RWPE2 (cell line): Measurements from ENCODE around the gene TTLL5.

Experiments used
- ATAC-seq: fragments of 200-7000 bp; cut with Tn5 transposase; 3 replicates; pipeline ENCODE4 v1.9.1; 2021; ENCODE audit warnings: low read depth
- DNase-seq: peaks from one replicate; pipeline ENCODE4 v3.0.0-alpha.2; 2020; ENCODE audit warnings: low spot score
- H3K27ac ChIP-seq: fragments of 450-650 bp; 2 replicates; pipeline ENCODE4 v1.5.1; 2017; ENCODE audit warnings: mild to moderate bottlenecking; ENCODE audit not compliant: poor library complexity, severe bottlenecking
- H3K27me3 ChIP-seq: fragments of 250-450 bp; sonication (Bioruptor Pico); 2 replicates; pipeline ENCODE4 v1.5.1; 2021; ENCODE audit warnings: mild to moderate bottlenecking, moderate library complexity; ENCODE audit not compliant: insufficient read depth, poor library complexity, severe bottlenecking
- H3K36me3 ChIP-seq: fragments of 250-450 bp; sonication (Bioruptor Pico); 2 replicates; pipeline ENCODE4 v1.5.1; 2020; ENCODE audit warnings: low read depth, mild to moderate bottlenecking, moderate library complexity
- H3K4me1 ChIP-seq: fragments of 250-450 bp; sonication (Bioruptor Pico); 2 replicates; pipeline ENCODE4 v1.5.1; 2021; ENCODE audit warnings: mild to moderate bottlenecking, moderate library complexity; ENCODE audit not compliant: insufficient read depth, poor library complexity, severe bottlenecking
- H3K4me3 ChIP-seq: fragments of 250-450 bp; sonication (Bioruptor Pico); 2 replicates; pipeline ENCODE4 v1.5.1; 2021; ENCODE audit warnings: mild to moderate bottlenecking, moderate library complexity; ENCODE audit not compliant: severe bottlenecking
- H3K9me3 ChIP-seq: fragments of 250-450 bp; sonication (Bioruptor Pico); 2 replicates; pipeline ENCODE4 v1.5.1; 2021; ENCODE audit warnings: mild to moderate bottlenecking, moderate library complexity; ENCODE audit not compliant: severe bottlenecking
- TF ChIP-seq, protein P1 (sequence below): fragments of 450-650 bp; IDR thresholded peaks from one replicate; pipeline ENCODE4 v1.5.1; 2017; ENCODE audit warnings: mild to moderate bottlenecking, moderate library complexity; ENCODE audit not compliant: poor library complexity, severe bottlenecking

TTLL5 gene

DNA sequence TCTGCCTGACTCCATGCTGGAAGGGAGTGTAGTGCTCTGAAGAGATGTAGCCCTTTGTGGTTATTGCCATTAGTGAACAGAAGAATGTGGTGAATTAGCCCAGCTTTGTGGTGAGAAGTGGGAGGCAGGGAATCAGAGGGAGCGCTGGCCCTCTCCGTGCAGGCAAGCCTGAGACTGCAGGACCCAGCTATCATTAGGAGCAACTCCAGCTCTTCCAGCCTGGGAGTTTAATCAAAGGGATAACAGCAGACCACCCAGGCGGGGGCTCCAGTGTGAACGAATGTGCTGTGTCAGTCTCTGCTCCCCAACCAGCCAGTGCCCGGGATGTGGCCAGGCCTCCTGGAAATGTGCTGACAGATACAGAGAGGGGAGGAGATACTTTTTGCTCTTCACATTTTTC is 142.7 kb downstream of the TTLL5 start:
- peaks cover 23% of the 10 kb centered on the region for H3K36me3 ChIP-seq
- DNase-seq (no peak), ATAC-seq (no peak)
- no peaks in the 10 kb centered on the region for H3K27me3 ChIP-seq
- H3K9me3 ChIP-seq = peaks cover 4% of the 10 kb centered on the region
- H3K4me1 ChIP-seq = no peaks in the 10 kb centered on the region
- TF ChIP-seq, protein P1, sequence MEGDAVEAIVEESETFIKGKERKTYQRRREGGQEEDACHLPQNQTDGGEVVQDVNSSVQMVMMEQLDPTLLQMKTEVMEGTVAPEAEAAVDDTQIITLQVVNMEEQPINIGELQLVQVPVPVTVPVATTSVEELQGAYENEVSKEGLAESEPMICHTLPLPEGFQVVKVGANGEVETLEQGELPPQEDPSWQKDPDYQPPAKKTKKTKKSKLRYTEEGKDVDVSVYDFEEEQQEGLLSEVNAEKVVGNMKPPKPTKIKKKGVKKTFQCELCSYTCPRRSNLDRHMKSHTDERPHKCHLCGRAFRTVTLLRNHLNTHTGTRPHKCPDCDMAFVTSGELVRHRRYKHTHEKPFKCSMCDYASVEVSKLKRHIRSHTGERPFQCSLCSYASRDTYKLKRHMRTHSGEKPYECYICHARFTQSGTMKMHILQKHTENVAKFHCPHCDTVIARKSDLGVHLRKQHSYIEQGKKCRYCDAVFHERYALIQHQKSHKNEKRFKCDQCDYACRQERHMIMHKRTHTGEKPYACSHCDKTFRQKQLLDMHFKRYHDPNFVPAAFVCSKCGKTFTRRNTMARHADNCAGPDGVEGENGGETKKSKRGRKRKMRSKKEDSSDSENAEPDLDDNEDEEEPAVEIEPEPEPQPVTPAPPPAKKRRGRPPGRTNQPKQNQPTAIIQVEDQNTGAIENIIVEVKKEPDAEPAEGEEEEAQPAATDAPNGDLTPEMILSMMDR = no peak
- H3K27ac ChIP-seq = no peak overlapping the region
- no peak overlapping the region for H3K4me3 ChIP-seq

DNA sequence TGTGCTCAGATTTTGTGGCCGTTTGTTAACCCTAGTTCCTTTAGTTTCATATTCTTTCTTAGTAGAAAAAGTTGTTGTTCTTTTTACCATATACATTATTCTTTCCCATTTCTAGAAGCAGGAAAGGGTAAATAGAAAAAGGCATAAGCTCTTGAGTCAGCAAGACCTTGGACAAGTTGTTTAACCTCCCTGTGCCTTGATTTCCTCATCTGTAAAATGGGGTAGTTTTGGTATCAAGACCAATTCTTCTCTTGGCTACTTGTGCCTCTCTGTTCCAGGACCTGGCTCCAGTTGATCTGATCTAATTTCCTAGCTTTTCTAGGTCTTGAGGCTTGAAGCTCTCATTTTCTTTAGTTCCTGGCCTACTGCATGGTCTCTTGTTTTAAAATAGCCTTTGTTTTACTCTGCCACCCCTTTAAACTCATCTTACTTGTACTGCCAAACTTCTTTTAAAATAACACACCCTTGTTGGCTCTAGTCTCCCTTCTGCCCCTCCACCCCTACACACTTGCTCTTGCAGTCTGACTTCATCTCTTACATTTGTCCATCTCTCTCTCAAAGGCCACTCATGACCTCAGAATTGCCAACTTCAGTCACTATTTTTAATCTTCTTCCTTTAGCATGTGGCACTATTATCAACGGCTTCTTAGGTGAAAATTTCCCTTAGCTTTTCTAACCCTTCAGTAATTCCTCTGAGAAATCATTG is 143.7 kb downstream of the TTLL5 start:
- peaks cover 3% of the 10 kb centered on the region for H3K9me3 ChIP-seq
- H3K36me3 ChIP-seq = peaks cover 17% of the 10 kb centered on the region
- TF ChIP-seq, protein P1 = no peak
- ATAC-seq (no peak), DNase-seq (no peak)
- H3K4me1 ChIP-seq = no peaks in the 10 kb centered on the region
- no peak overlapping the region for H3K4me3 ChIP-seq
- H3K27ac ChIP-seq = no peak overlapping the region
- H3K27me3 ChIP-seq = no peaks in the 10 kb centered on the region

DNA sequence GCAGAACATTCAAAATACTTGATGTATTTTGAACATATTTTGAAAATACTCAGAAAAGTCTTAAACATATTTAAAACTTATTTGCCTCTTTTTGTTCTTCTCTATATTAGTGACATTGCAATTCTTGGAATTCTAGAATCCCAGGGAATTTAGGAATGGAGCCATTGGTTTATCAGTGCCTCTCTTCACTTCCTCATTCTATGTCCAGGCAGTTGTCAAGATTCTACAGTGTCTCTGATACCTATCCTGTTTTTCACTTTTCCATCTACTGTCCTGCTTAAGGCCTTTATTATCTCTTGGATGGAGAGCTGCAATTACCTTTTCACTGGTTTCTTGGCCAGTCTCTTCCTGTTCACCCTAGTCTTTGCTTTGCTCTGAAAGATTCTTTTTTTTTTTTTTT is 144.6 kb downstream of the TTLL5 start:
- H3K9me3 ChIP-seq = no peaks in the 10 kb centered on the region
- no peak overlapping the region for H3K27ac ChIP-seq
- TF ChIP-seq, protein P1 = no peak
- H3K36me3 ChIP-seq = peaks cover 12% of the 10 kb centered on the region
- ATAC-seq = no peak
- no peak for DNase-seq
- H3K27me3 ChIP-seq = no peaks in the 10 kb centered on the region
- H3K4me3 ChIP-seq = no peak overlapping the region
- H3K4me1 ChIP-seq = no peaks in the 10 kb centered on the region

DNA sequence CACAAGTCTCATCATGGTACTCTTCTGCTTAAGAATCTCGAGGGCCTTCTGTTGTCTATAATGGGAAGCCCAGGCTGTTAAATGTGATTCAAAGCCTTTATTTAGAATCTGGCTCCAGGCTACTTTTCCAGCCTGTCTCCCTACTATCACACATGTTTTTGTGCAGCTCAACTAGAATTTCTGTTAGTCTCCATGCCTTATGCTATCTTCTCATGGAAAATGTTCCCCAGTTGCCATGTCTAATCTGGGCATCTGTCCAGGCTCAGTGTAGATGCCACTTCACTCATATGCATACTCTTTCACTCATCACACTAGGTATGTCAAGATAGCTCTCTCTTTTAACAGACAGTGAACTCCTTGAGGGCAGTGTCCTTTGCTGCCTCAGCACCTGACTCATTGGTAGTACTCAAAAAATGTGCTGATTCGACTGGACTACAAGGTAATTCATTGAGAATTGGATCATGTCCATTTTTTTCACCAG is 145.3 kb downstream of the TTLL5 start:
- ATAC-seq = no peak
- Histone ChIP-seq H3K36me3 (peaks cover 12% of the 10 kb centered on the region), H3K27ac (no peak overlapping the region), H3K9me3 (no peaks in the 10 kb centered on the region), H3K4me3 (no peak overlapping the region), H3K4me1 (no peaks in the 10 kb centered on the region), H3K27me3 (no peaks in the 10 kb centered on the region)
- TF ChIP-seq, protein P1 = no peak
- no peak for DNase-seq

DNA sequence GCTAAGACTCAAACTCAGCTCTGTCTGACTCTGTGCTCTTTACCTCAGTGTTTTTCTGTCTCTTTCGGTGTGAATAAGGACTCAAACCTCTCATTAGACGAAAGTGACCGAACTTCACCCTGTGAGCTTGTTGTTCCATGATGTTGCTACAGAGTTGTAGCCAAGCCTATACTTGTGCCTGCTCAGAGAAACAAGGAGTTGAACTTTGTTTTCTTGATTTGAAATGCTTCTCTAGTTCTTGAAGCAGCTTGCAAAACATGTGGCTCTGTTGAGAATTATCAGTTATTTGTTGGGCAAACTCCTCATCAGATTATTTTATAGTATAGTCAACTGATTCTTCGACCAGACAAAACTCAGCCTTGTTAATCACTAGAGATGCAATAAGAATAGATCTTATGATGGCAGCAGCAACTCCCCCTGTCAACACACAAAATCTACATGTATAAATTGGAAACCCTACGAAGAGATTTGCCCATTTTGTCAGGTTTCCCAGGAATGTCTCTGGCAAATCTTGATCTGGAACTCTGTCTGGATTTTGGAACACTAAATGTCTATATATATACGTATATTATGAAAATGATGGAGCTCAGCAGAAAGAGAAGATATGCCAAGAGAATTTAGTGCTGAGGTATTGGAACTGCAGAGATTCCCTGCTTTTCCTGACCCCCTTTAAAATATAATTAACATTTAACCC is 146.8 kb downstream of the TTLL5 start:
- H3K4me1 ChIP-seq = no peaks in the 10 kb centered on the region
- no peaks in the 10 kb centered on the region for H3K9me3 ChIP-seq
- ATAC-seq (no peak), DNase-seq (no peak)
- H3K4me3 ChIP-seq = no peak overlapping the region
- H3K27me3 ChIP-seq = no peaks in the 10 kb centered on the region
- TF ChIP-seq, protein P1 = no peak
- peaks cover 6% of the 10 kb centered on the region for H3K36me3 ChIP-seq
- H3K27ac ChIP-seq = no peak overlapping the region
